Measurements from ENCODE around the gene TXLNA.

GRCh38 chr1:32138965-32139364, 40.5 kb upstream of the TXLNA start:
- TF ChIP-seq CTCF (conservative IDR thresholded peaks at IDR 0.05; ENCODE audit: low read depth in 2 of 2), result no peak
- TF ChIP-seq EZH2phosphoT487 (IDR thresholded peaks at IDR 0.05; ENCODE audit: unreplicated experiment), result no peak

Measured in GM23338 (cell line).